Measurements from ENCODE around the gene EPGN.

Gene EPGN

DNA sequence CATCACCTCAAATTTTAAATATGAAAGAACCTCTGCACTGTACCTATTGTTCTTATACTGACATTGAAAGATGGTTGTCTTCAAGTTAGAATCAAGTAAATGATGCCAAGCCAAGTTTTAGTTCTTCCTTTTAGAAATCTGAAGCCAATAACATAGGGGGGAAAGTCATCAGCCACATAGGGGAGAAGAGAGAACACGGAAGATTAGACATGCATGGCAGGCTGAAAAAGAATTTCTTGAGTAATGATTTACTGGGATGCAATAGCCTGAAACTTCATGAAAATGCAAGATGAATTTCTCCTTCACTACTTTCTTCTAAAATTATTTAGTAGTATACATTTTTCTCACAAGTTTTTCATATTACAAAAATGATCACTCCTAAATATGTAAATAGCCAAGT lies 13.6 kb upstream of the EPGN start:
- ChIA-PET POLR2A (no interaction called here), CTCF (no interaction called here)
- H3K4me3 ChIP-seq (ENCODE audit: low read depth, low read length), result no peak overlapping the region
- no peak for DNase-seq (ENCODE audit: low read depth, low spot score)
- TF ChIP-seq, protein P1, sequence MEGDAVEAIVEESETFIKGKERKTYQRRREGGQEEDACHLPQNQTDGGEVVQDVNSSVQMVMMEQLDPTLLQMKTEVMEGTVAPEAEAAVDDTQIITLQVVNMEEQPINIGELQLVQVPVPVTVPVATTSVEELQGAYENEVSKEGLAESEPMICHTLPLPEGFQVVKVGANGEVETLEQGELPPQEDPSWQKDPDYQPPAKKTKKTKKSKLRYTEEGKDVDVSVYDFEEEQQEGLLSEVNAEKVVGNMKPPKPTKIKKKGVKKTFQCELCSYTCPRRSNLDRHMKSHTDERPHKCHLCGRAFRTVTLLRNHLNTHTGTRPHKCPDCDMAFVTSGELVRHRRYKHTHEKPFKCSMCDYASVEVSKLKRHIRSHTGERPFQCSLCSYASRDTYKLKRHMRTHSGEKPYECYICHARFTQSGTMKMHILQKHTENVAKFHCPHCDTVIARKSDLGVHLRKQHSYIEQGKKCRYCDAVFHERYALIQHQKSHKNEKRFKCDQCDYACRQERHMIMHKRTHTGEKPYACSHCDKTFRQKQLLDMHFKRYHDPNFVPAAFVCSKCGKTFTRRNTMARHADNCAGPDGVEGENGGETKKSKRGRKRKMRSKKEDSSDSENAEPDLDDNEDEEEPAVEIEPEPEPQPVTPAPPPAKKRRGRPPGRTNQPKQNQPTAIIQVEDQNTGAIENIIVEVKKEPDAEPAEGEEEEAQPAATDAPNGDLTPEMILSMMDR (IDR thresholded peaks at IDR 0.05; ENCODE audit: insufficient read depth, low read length, missing control alignments), result no peak

DNA sequence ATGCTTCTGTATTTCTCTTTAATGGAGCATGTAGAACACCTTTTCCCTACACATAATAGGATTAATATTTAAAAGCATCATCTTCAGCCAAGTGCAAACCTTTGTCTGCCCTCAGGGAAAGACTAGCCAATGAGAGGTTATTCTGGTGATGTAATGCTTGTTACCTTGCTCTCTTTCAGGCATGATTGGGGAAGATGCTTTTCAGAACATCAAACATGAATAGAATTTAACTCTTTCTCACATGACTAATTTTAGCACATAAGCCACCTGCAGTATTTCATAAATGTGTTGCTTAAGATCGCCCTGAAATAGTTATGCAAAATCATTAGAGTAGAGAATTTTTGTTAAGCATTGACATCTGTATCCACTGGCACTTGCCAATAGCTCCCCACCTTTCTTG lies 10.7 kb upstream of the EPGN start:
- CTCF ChIA-PET, result interaction anchor here (0.9 to 1.4 kb wide), 3 partner anchors 8 to 96 kb away, joined by 3 to 4 read pairs (median 3); no protein-coding TSS in a partner anchor
- DNase-seq (ENCODE audit: low read depth, low spot score), result no peak
- TF ChIP-seq, protein P1 (IDR thresholded peaks at IDR 0.05; ENCODE audit: insufficient read depth, low read length, missing control alignments), result no peak

DNA sequence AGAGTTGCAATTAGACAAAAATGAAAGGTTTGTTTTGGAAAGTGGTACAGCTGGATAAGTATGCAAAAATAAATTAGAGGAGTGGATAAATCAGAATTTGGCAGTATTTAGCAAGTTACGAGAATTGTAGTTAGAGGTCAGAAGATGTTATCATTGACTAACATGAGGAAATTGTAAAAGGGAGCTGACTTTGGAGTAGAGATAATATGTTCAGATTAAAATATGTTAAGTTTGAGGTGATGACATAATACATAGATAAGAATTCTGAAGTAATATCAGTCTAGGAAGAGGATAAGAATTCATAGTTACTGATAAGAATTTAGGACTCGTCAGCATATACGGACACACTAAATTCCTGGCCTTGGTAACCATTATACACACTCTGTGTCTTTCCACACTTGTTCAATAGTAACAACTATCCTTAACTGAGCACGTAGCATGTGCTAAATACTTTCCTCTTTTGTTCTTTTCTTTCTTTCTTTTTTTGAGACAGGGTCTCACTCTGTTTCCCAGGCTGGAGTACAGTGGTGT lies 4.1 kb upstream of the EPGN start:
- TF ChIP-seq, protein P1 (IDR thresholded peaks at IDR 0.05; ENCODE audit: insufficient read depth, low read length, missing control alignments), result no peak
- ChIA-PET CTCF (interaction anchor here (1.3 to 8.0 kb wide), 4 partner anchors 16 to 114 kb away, joined by 4 to 61 read pairs (median 4); no protein-coding TSS in a partner anchor), POLR2A (no interaction called here)
- H3K4me3 ChIP-seq (ENCODE audit: low read depth, low read length), result no peak overlapping the region
- DNase-seq (ENCODE audit: low read depth, low spot score), result no peak

More for the DNA sequence above, 10.7 kb upstream of the EPGN start:
- POLR2A ChIA-PET, result no interaction called here
- H3K4me3 ChIP-seq (ENCODE audit: low read depth, low read length), result no peak overlapping the region

DNA sequence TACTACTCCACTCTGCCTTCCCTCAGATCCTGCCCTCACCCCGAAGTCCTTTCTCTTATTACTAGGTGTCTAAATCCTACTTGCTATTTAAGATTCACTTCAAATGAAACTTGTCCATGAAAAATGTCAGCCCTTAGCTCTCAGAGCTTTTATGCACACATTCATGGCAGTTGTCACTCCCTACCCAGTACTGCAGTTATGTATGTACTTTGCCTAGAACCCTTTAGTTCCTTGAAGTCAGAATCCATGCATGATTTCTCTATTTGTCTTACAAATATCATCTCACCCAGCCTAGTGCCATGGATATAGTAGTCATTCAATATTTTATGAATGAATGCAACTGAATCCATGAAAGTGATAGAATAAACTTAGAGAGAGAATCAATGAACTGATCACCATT lies 3.3 kb upstream of the EPGN start:
- ChIA-PET CTCF (interaction anchor here (1.4 to 8.0 kb wide), 7 partner anchors 75 to 119 kb away, joined by 4 to 61 read pairs (median 4); no protein-coding TSS in a partner anchor), POLR2A (no interaction called here)
- TF ChIP-seq, protein P1 (IDR thresholded peaks at IDR 0.05; ENCODE audit: insufficient read depth, low read length, missing control alignments), result no peak
- no peak for DNase-seq (ENCODE audit: low read depth, low spot score)
- no peak overlapping the region for H3K4me3 ChIP-seq (ENCODE audit: low read depth, low read length)

DNA sequence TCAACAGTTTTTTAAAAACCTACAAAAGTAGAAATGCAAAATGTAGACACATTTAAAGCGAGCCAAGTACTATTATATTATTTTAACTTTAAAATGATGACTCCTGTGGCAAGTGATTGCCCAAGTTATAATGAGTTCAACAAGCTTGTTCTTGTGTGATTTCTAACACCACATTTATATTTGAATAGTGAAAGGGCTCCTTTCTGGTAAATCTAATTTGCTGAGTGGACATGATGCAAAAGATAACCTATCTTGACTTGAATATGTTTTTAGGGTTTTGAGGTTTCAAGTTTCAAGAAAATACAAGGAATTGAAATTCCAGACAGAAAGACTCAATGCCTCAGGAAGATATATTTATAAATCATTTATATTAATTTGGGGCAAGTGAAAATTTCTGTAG lies 1.1 kb upstream of the EPGN start:
- H3K4me3 ChIP-seq (ENCODE audit: low read depth, low read length), result no peak overlapping the region
- ChIA-PET POLR2A (interaction anchor here (1.6 kb wide), 1 partner anchor 101 kb away, joined by 7 read pairs; no protein-coding TSS in a partner anchor), CTCF (interaction anchor here (1.2 to 8.0 kb wide), 7 partner anchors 10 to 734 kb away, joined by 3 to 61 read pairs (median 4); no protein-coding TSS in a partner anchor)
- no peak for DNase-seq (ENCODE audit: low read depth, low spot score)
- TF ChIP-seq, protein P1 (IDR thresholded peaks at IDR 0.05; ENCODE audit: insufficient read depth, low read length, missing control alignments), result no peak

DNA sequence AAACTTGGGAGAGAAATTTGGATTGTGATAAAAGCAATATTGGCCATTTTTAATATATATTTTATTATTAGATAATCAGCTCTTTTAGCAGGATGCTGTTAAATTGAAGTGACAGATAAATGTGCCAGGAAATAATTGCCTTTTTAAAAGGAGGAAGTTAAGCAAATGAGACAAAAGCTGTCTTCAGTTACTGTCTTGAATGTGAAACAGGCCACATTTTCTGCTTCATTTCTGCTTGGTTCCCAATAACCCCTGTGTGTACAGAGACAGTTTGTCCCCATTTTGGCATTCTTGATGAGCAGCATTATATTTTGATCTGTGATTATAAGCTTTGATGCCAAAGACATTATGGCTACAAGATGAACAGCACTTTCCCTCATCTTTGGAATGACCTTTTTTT lies 953 bp downstream of the EPGN start:
- no peak for DNase-seq (ENCODE audit: low read depth, low spot score)
- H3K4me3 ChIP-seq (ENCODE audit: low read depth, low read length), result peak overlapping the region; percentile 18; the same call in 1 of the 2 replicates
- ChIA-PET CTCF (interaction anchor here (0.8 to 8.0 kb wide), 18 partner anchors 8 to 367 kb away, joined by 3 to 61 read pairs (median 4); no protein-coding TSS in a partner anchor), POLR2A (no interaction called here)
- TF ChIP-seq, protein P1 (IDR thresholded peaks at IDR 0.05; ENCODE audit: insufficient read depth, low read length, missing control alignments), result no peak
